Heart right ventricle (tissue), 16 donors: ENCODE data around the gene SMYD3. TPM values are rescaled to one million over a fixed set of nuclear protein-coding genes. Genes with fewer than 3 reads are reported as not detected.

Experiments used
- ATAC-seq, 8 donors: fragments of 200-7000 bp; cut with Tn5 transposase; one replicate each; pipeline ENCODE4 v1.9.1; 2020; ENCODE audit warnings: mild to moderate bottlenecking in 8 of 8, moderate library complexity in 8 of 8, moderate number of reproducible peaks in 1 of 8
- DNase-seq, 2 donors: peaks; one replicate each; pipeline ENCODE4 v3.0.0-alpha.2; 2020
- H3K27ac ChIP-seq, 10 donors: fragments of 200-600 bp; sonication (generic) in 2 of 10; one replicate each; pipeline versions ENCODE4 v1.5.0 to v1.8.0; 2020 to 2022; ENCODE audit warnings: mild to moderate bottlenecking in 3 of 10
- H3K27me3 ChIP-seq, 7 donors: fragments of 200-600 bp; one replicate each; pipeline ENCODE4 v1.8.0; 2021 to 2022; ENCODE audit warnings: mild to moderate bottlenecking in 2 of 7
- H3K36me3 ChIP-seq, 9 donors: fragments of 200-600 bp; sonication (generic) in 1 of 9; one replicate each; pipeline versions ENCODE4 v1.5.0 to v1.8.0; 2020 to 2022; ENCODE audit warnings: mild to moderate bottlenecking in 2 of 9
- H3K4me1 ChIP-seq, 9 donors: fragments of 200-600 bp; sonication (generic) in 1 of 9; one replicate each; pipeline versions ENCODE4 v1.5.0 to v1.8.0; 2020 to 2022; ENCODE audit warnings: mild to moderate bottlenecking in 4 of 9
- H3K4me3 ChIP-seq, 10 donors: fragments of 200-600 bp; sonication (generic) in 2 of 10; one replicate each; pipeline versions ENCODE4 v1.5.0 to v1.8.0; 2020 to 2022; ENCODE audit warnings: mild to moderate bottlenecking in 7 of 10, moderate library complexity in 2 of 10
- H3K9me3 ChIP-seq, 11 donors: fragments of 200-600 bp in 10 of 11; sonication (generic) in 2 of 11; one replicate each; pipeline versions ENCODE4 v1.5.0 to v1.8.0; 2013 to 2022; ENCODE audit warnings: mild to moderate bottlenecking in 2 of 11, control low read depth in 1 of 11, moderate library complexity in 1 of 11
- WGBS, 2 donors: extraction: QIAGEN DNeasy Blood & Tissue Kit; methylation state at CpG; one replicate each; pipeline ENCODE4 v1.1.7; 2013; ENCODE audit warnings: inconsistent platforms in 1 of 2; 5-methylcytosine and 5-hydroxymethylcytosine counted together
- intact Hi-C, 10 donors: fragments of 100-400 bp; cut with DNase I; formaldehyde crosslinking; loops; one replicate each; pipeline versions ENCODE4 v1.11.1 to v1.14.2; 2022
- polyA plus RNA-seq, 2 donors: library from polyadenylated mRNA; stranded (reverse); fragments of 200-250 nt; gene quantifications; one replicate each; pipeline ENCODE4 v1.2.3, GENCODE V29; 2013
- total RNA-seq, 10 donors: library from RNA; stranded (reverse); fragmentation: NEBNext Ultra II Directional in 3 of 10; extraction: Animal tissue kit (Norgen Biotek cat#: 25700) in 3 of 10; gene quantifications; one replicate each; pipeline versions ENCODE4 v1.2.1 to v1.2.4, GENCODE V29; 2021 to 2023
- TF ChIP-seq, protein P1 (sequence below), 9 donors: fragments of 200-600 bp; sonication (generic) in 2 of 9; IDR thresholded peaks; one replicate each; pipeline versions ENCODE4 v1.5.0 to v1.8.0; 2021 to 2022; ENCODE audit warnings: antibody characterized with exemption in 9 of 9, mild to moderate bottlenecking in 5 of 9, moderate library complexity in 1 of 9
- donor health status: Arrhythmogenic right ventricular cardiomyopathy.
- donor health status: ischemic (EF 13 %, LVEDD 7.1; RV severe dilation, severe dysfunction).
- donor health status: healthy with polysubstance abuse.
- donor health status: DM: no; HTN: yes; CAD: no.
- donor health status: DM: no; HTN: no; CAD: no.
- donor health status: ischemic (EF 25% LVEDD 6.9; RV normal size, moderate dysfunction).
- donor health status: ischemic (EF 25% LVEDD 5.7; RV mildly dilated, moderate dysfunction).
- donor health status: healthy.
- donor health status: DM: yes; HTN: yes; CAD: no.
- donor health status: Ischemic cardiomyopathy.
- donor health status: ischemic (EF 35%, LVEDD 5.7; RV mildly dilated, moderate dysfunction).
- donor health status: nonischemic (EF 11% LVEDD 7.7; RV severe dilation, severe dysfunction).
- donor health status: DM: yes; HTN: yes; CAD: no.
- donor health status: PGD.
- donor health status: ischemic (EF 29% LVEDD 5.4; RV normal size, mild dysfunction).
- donor health status: nonischemic (EF 23%, LVEDD 6.1; RV moderate dilation, normal function).

The SMYD3 gene
- total and polyA plus RNA-seq, 12 donors, result 5.9 to 13.9 (median 8.1) TPM

GRCh38 chr1:246091477-246091876, 415.6 kb downstream of the SMYD3 start:
- Histone ChIP-seq H3K36me3 (no peaks in the 10 kb centered on the region), H3K4me1 (no peaks in the 10 kb centered on the region), H3K27ac (no peak overlapping the region), H3K9me3 (peaks cover 0 to 5% (median 0%) of the 10 kb centered on the region in 11 donors), H3K27me3 (no peaks in the 10 kb centered on the region), H3K4me3 (no peak overlapping the region)
- DNase-seq (no peak), ATAC-seq (no peak)
- TF ChIP-seq, protein P1, sequence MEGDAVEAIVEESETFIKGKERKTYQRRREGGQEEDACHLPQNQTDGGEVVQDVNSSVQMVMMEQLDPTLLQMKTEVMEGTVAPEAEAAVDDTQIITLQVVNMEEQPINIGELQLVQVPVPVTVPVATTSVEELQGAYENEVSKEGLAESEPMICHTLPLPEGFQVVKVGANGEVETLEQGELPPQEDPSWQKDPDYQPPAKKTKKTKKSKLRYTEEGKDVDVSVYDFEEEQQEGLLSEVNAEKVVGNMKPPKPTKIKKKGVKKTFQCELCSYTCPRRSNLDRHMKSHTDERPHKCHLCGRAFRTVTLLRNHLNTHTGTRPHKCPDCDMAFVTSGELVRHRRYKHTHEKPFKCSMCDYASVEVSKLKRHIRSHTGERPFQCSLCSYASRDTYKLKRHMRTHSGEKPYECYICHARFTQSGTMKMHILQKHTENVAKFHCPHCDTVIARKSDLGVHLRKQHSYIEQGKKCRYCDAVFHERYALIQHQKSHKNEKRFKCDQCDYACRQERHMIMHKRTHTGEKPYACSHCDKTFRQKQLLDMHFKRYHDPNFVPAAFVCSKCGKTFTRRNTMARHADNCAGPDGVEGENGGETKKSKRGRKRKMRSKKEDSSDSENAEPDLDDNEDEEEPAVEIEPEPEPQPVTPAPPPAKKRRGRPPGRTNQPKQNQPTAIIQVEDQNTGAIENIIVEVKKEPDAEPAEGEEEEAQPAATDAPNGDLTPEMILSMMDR (IDR thresholded peaks at IDR 0.05), result no peak
- 84 to 85% methylated on average over 4 of the region's 4 CpGs for WGBS, 2 donors
- intact Hi-C loops, result no loop called here

DNA sequence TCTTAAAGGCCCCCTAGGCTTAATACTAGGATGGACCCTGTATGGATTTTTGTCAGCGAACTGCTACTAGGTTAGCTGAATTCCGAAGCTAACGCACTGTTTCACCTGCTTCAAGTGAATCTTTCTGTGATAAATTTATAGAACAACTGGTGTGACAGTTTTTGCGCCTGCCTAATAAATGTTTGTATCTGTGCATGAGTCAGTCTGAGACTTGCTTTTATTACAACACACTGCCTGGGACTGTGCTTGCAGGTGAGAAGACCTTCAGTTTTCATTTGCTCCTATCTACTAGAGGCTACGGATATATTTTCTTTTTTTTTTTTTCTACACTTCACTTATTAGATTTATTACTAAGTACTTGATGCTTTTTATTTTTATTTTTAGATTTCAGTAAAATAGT, 420.9 kb downstream of the SMYD3 start:
- H3K4me3 ChIP-seq, result no peak overlapping the region
- H3K9me3 ChIP-seq, result peaks cover 0 to 12% (median 6%) of the 10 kb centered on the region in 11 donors
- no peaks in the 10 kb centered on the region for H3K4me1 ChIP-seq
- no peaks in the 10 kb centered on the region for H3K36me3 ChIP-seq
- no peak overlapping the region for H3K27ac ChIP-seq
- TF ChIP-seq, protein P1 (IDR thresholded peaks at IDR 0.05), result no peak
- WGBS, 2 donors, result 97 to 99% methylated on average over 5 of the region's 5 CpGs
- ATAC-seq (no peak), DNase-seq (no peak)
- no peaks in the 10 kb centered on the region for H3K27me3 ChIP-seq
- intact Hi-C loops, result no loop called here

DNA sequence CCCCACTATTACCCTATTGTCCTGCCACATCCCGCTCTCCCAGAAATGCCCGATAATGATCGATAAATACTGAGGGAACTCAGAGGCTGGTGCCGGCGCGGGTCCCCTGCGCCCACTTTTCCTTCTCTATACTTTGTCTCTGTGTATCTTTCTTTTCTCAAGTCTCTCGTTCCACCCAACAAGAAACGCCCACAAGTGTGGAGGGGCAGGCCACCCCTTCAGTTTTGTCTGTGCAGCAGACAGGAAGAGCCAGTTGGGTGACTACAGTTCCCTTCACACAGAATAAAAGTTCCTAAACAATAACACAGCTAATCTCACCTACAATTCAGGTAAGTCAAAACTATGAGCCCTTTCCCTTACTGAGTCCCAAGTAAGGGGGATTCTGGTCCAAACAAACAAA, 423.7 kb downstream of the SMYD3 start:
- 85 to 90% methylated on average over 6 to 9 of the region's 9 CpGs for WGBS, 2 donors
- no peaks in the 10 kb centered on the region for H3K27me3 ChIP-seq
- intact Hi-C loops, result no loop called here
- DNase-seq (no peak), ATAC-seq (no peak)
- H3K36me3 ChIP-seq, result no peaks in the 10 kb centered on the region
- peaks cover 0 to 12% (median 6%) of the 10 kb centered on the region in 11 donors for H3K9me3 ChIP-seq
- TF ChIP-seq, protein P1 (IDR thresholded peaks at IDR 0.05), result no peak
- H3K4me1 ChIP-seq, result no peaks in the 10 kb centered on the region
- no peak overlapping the region for H3K4me3 ChIP-seq
- H3K27ac ChIP-seq, result no peak overlapping the region

- 95% methylated on average over 13 of the region's 13 CpGs for WGBS, 2 donors
- Histone ChIP-seq H3K36me3 (no peaks in the 10 kb centered on the region), H3K27me3 (no peaks in the 10 kb centered on the region), H3K4me3 (no peak overlapping the region), H3K27ac (no peak overlapping the region), H3K4me1 (no peaks in the 10 kb centered on the region), H3K9me3 (peaks cover 0 to 12% (median 6%) of the 10 kb centered on the region in 11 donors)
- TF ChIP-seq, protein P1 (IDR thresholded peaks at IDR 0.05), result no peak
- DNase-seq, result no peak
- intact Hi-C loops, result no loop called here
- no peak for ATAC-seq
Observed at GRCh38 chr1:246081856-246082668, 425.0 kb downstream of the SMYD3 start.
